Measurements from ENCODE around the gene RBPJ. TPM values are rescaled to one million over a fixed set of nuclear protein-coding genes. Genes with fewer than 3 reads are reported as not detected.

Gene RBPJ
- total RNA-seq, 1 donor from 2014 or later = 120 TPM

GRCh38 chr4:26471890-26472289 lies 151.1 kb downstream of the RBPJ start:
- H3K4me2 ChIP-seq = no peak overlapping the region
- H3K4me1 ChIP-seq = no peaks in the 10 kb centered on the region
- Mint-ChIP-seq H3K27ac (no peak overlapping the region), H3K9me3 (no peaks in the 10 kb centered on the region), H3K4me1 (no peaks in the 10 kb centered on the region), H3K27me3 (ENCODE audit: insufficient read depth, low read depth) (no peaks in the 10 kb centered on the region), H3K4me3 (no peak overlapping the region), H3K36me3 (no peaks in the 10 kb centered on the region)
- H3K79me2 ChIP-seq (ENCODE audit: low read depth) = no peaks in the 10 kb centered on the region
- H3K9me3 ChIP-seq (ENCODE audit: low read depth) = no peaks in the 10 kb centered on the region
- no peak overlapping the region for H2AFZ ChIP-seq (replicated peaks)
- H3K9ac ChIP-seq = no peak overlapping the region
- no peaks in the 10 kb centered on the region for H3K36me3 ChIP-seq
- no peaks in the 10 kb centered on the region for H3F3A ChIP-seq (ENCODE audit: low read depth)
- DNase-seq (ENCODE audit: low spot score) = no peak
- H4K20me1 ChIP-seq (ENCODE audit: low read depth) = no peaks in the 10 kb centered on the region
- H3K27me3 ChIP-seq = no peaks in the 10 kb centered on the region
- no peak overlapping the region for H3K4me3 ChIP-seq
- no peak overlapping the region for H3K27ac ChIP-seq
- TF ChIP-seq EZH2 (IDR thresholded peaks at IDR 0.05) = no peak
- no peak for TF ChIP-seq EZH2phosphoT487 (IDR thresholded peaks at IDR 0.05)
- TF ChIP-seq CTCF (IDR thresholded peaks at IDR 0.05) = no peak

DNA sequence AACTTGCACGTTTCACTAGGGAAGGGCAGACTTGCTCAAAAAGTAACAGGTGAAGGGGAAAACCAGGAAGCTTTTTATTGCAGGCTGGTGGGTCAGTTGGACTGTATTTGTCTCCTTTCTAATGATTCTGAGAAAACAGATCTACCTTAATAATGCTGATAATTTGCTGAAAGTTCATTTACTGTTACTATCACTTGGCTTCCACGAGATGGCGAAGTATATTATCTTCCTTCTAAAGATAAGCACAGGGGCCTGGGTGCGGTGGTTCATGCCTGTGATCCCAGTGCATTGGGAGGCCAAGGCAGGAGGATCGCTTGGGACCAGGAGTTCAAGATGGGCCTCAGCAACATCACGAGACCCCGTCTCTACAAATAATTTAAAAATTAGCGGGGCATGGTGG lies 153.1 kb downstream of the RBPJ start:
- TF ChIP-seq EZH2phosphoT487 (IDR thresholded peaks at IDR 0.05) = no peak
- no peak for TF ChIP-seq CTCF (IDR thresholded peaks at IDR 0.05)
- no peak for TF ChIP-seq EZH2 (IDR thresholded peaks at IDR 0.05)
- Histone ChIP-seq H3K4me3 (no peak overlapping the region), H3K9ac (no peak overlapping the region), H3K4me1 (no peaks in the 10 kb centered on the region), H3K79me2 (ENCODE audit: low read depth) (no peaks in the 10 kb centered on the region), H3K4me2 (no peak overlapping the region), H2AFZ (replicated peaks) (no peak overlapping the region), H3K27ac (no peak overlapping the region), H3K36me3 (no peaks in the 10 kb centered on the region), H3F3A (ENCODE audit: low read depth) (no peaks in the 10 kb centered on the region), H3K27me3 (no peaks in the 10 kb centered on the region), H3K9me3 (ENCODE audit: low read depth) (no peaks in the 10 kb centered on the region), H4K20me1 (ENCODE audit: low read depth) (no peaks in the 10 kb centered on the region)
- Mint-ChIP-seq H3K9me3 (peaks cover 2% of the 10 kb centered on the region), H3K27me3 (ENCODE audit: insufficient read depth, low read depth) (no peaks in the 10 kb centered on the region), H3K4me3 (no peak overlapping the region), H3K4me1 (no peaks in the 10 kb centered on the region), H3K36me3 (no peaks in the 10 kb centered on the region), H3K27ac (no peak overlapping the region)
- no peak for DNase-seq (ENCODE audit: low spot score)

DNA sequence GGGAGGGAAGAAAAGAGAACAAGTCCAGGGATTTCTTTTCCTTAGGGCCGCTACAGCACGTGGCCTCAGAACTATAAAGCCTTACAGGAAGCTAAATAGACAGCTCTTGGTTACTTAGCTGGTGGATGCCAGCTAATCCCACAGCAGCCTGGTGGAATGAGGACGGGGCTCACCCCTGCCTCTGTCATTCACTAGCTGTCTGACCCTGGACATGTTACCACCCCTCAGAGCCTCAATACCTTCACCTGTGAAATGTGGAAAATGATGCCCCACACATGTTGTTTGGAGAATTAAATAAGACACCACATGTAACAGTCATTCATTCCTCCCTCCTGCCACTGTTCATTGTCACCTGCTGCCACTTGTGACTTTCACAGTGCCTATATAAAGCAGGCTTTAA lies 153.7 kb downstream of the RBPJ start:
- Mint-ChIP-seq H3K27ac (no peak overlapping the region), H3K4me1 (no peaks in the 10 kb centered on the region), H3K9me3 (peaks cover 2% of the 10 kb centered on the region), H3K4me3 (no peak overlapping the region), H3K36me3 (no peaks in the 10 kb centered on the region), H3K27me3 (ENCODE audit: insufficient read depth, low read depth) (no peaks in the 10 kb centered on the region)
- Histone ChIP-seq H3K79me2 (ENCODE audit: low read depth) (no peaks in the 10 kb centered on the region), H3K27me3 (no peaks in the 10 kb centered on the region), H3K4me2 (no peak overlapping the region), H3F3A (ENCODE audit: low read depth) (no peaks in the 10 kb centered on the region), H2AFZ (replicated peaks) (no peak overlapping the region), H3K27ac (no peak overlapping the region), H4K20me1 (ENCODE audit: low read depth) (no peaks in the 10 kb centered on the region), H3K4me3 (no peak overlapping the region), H3K9me3 (ENCODE audit: low read depth) (no peaks in the 10 kb centered on the region), H3K4me1 (no peaks in the 10 kb centered on the region), H3K9ac (no peak overlapping the region), H3K36me3 (no peaks in the 10 kb centered on the region)
- TF ChIP-seq EZH2phosphoT487 (IDR thresholded peaks at IDR 0.05) = no peak
- TF ChIP-seq CTCF (IDR thresholded peaks at IDR 0.05) = no peak
- no peak for TF ChIP-seq EZH2 (IDR thresholded peaks at IDR 0.05)
- no peak for DNase-seq (ENCODE audit: low spot score)

DNA sequence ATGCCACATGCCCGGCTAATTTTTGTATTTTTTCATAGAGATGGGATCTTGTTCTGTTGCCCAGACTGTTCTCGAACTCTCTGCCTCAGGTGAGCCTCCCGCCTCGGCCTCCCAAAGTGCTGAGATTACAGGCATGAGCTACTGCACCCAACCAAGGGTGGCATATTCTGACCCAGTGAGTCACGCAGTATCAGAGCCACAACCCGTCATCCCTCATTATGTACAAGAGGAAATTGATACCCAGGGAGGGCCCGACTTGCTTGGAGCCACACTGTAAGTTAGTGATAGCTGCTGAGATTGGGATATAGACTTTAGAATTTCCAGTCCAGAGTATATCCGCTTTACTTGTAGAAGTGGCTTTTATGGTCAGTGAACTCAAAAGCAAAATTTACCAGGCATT lies 154.9 kb downstream of the RBPJ start:
- no peaks in the 10 kb centered on the region for H3K36me3 Mint-ChIP-seq
- Histone ChIP-seq H3K36me3 (no peaks in the 10 kb centered on the region), H3K4me2 (no peak overlapping the region)

More for the DNA sequence above, 154.9 kb downstream of the RBPJ start:
- Histone ChIP-seq H3K79me2 (ENCODE audit: low read depth) (no peaks in the 10 kb centered on the region), H3K4me3 (no peak overlapping the region), H3K4me1 (no peaks in the 10 kb centered on the region), H3K27ac (no peak overlapping the region), H3K27me3 (no peaks in the 10 kb centered on the region), H3K9me3 (ENCODE audit: low read depth) (no peaks in the 10 kb centered on the region), H4K20me1 (ENCODE audit: low read depth) (no peaks in the 10 kb centered on the region), H3K9ac (no peak overlapping the region), H2AFZ (replicated peaks) (no peak overlapping the region), H3F3A (ENCODE audit: low read depth) (no peaks in the 10 kb centered on the region)
- H3K9me3 Mint-ChIP-seq = peaks cover 2% of the 10 kb centered on the region
- no peak overlapping the region for H3K27ac Mint-ChIP-seq
- no peaks in the 10 kb centered on the region for H3K27me3 Mint-ChIP-seq (ENCODE audit: insufficient read depth, low read depth)
- H3K4me3 Mint-ChIP-seq = no peak overlapping the region
- no peak for DNase-seq (ENCODE audit: low spot score)
- TF ChIP-seq EZH2phosphoT487 (IDR thresholded peaks at IDR 0.05) (no peak), CTCF (IDR thresholded peaks at IDR 0.05) (no peak), EZH2 (IDR thresholded peaks at IDR 0.05) (no peak)
- no peaks in the 10 kb centered on the region for H3K4me1 Mint-ChIP-seq
